Hepatocyte (in vitro differentiated cells): ENCODE results near the gene LYL1.

Source experiments
- EZH2 ChIP-seq: fragments of 200-600 bp; sonication (generic); IDR thresholded peaks from 2 replicates; pipeline ENCODE4 v1.6.1; 2016; ENCODE audit warnings: antibody characterized with exemption, mild to moderate bottlenecking, borderline replicate concordance
- EZH2phosphoT487 ChIP-seq: fragments of 200-600 bp; sonication (generic); IDR thresholded peaks from one replicate; pipeline ENCODE4 v1.6.1; 2018; ENCODE audit warnings: antibody characterized with exemption, mild to moderate bottlenecking, low read depth, moderate library complexity; ENCODE audit not compliant: unreplicated experiment, severe bottlenecking
- TF ChIP-seq, protein P1 (sequence below): fragments of 200-600 bp; sonication (generic); IDR thresholded peaks from 2 replicates; pipeline ENCODE4 v1.5.1; 2016; ENCODE audit warnings: antibody characterized with exemption, mild to moderate bottlenecking; ENCODE audit not compliant: poor library complexity

DNA sequence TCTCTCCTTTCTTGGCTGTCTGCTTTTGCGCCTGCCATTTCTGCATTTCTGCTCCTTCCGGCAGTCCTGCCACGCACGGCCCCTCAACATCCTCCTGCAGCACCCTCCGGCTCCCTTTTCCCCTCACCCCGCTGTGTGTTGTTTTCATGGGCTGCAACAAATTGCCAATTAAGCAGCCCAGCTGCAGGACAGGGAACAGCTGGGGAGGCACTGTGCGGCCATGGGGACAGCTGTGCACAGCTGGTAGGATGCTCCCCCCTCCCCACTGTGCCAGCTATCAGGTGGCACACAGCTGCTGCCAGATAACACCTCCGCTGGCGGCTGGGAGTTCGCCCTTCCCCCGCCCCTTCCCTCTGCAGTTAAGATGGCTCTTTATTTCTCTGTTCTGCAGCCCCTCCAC is 25.4 kb downstream of the LYL1 start:
- TF ChIP-seq, protein P1, sequence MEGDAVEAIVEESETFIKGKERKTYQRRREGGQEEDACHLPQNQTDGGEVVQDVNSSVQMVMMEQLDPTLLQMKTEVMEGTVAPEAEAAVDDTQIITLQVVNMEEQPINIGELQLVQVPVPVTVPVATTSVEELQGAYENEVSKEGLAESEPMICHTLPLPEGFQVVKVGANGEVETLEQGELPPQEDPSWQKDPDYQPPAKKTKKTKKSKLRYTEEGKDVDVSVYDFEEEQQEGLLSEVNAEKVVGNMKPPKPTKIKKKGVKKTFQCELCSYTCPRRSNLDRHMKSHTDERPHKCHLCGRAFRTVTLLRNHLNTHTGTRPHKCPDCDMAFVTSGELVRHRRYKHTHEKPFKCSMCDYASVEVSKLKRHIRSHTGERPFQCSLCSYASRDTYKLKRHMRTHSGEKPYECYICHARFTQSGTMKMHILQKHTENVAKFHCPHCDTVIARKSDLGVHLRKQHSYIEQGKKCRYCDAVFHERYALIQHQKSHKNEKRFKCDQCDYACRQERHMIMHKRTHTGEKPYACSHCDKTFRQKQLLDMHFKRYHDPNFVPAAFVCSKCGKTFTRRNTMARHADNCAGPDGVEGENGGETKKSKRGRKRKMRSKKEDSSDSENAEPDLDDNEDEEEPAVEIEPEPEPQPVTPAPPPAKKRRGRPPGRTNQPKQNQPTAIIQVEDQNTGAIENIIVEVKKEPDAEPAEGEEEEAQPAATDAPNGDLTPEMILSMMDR, result no peak
- TF ChIP-seq EZH2 (no peak), EZH2phosphoT487 (no peak)
